Hepatocyte (in vitro differentiated cells): ENCODE measurements around the gene SLC23A2. TPM values are rescaled to one million over a fixed set of nuclear protein-coding genes. Genes with fewer than 3 reads are reported as not detected.
A peak's percentile ranks its signal among the peaks of the same experiment; 100 is the strongest.

ENCODE experiments used
- DNase-seq: peaks from one replicate; pipeline ENCODE4 v3.0.0-alpha.2; 2016; ENCODE audit warnings: low spot score
- H2AFZ ChIP-seq: fragments of 200-600 bp; sonication (generic); 2 replicates; pipeline ENCODE4 v1.6.0; 2016; ENCODE audit warnings: antibody characterized with exemption, mild to moderate bottlenecking
- H3K27ac ChIP-seq: fragments of 200-600 bp; sonication (generic); 2 replicates; pipeline ENCODE4 v1.5.1; 2016; ENCODE audit warnings: mild to moderate bottlenecking
- H3K27me3 ChIP-seq: fragments of 200-600 bp; sonication (generic); 2 replicates; pipeline ENCODE4 v1.6.1; 2016
- H3K36me3 ChIP-seq: fragments of 200-600 bp; sonication (generic); replicated peaks from 2 replicates; pipeline ENCODE4 v1.5.1; 2016; ENCODE audit warnings: low read depth; ENCODE audit not compliant: insufficient read depth
- H3K4me1 ChIP-seq: fragments of 200-600 bp; sonication (generic); 2 replicates; pipeline ENCODE4 v1.5.1; 2016; ENCODE audit warnings: mild to moderate bottlenecking, moderate library complexity; ENCODE audit not compliant: insufficient read depth
- H3K4me2 ChIP-seq: fragments of 200-600 bp; sonication (generic); 2 replicates; pipeline ENCODE4 v1.6.0; 2016
- H3K4me3 ChIP-seq: fragments of 200-600 bp; sonication (generic); 2 replicates; pipeline ENCODE4 v1.5.1; 2016; ENCODE audit warnings: mild to moderate bottlenecking
- H3K79me2 ChIP-seq: fragments of 200-600 bp; sonication (generic); 2 replicates; pipeline ENCODE4 v1.6.0; 2017; ENCODE audit warnings: mild to moderate bottlenecking
- H3K9me2 ChIP-seq: fragments of 200-600 bp; sonication (generic); replicated peaks from 2 replicates; pipeline ENCODE4 v1.6.0; 2017; ENCODE audit warnings: mild to moderate bottlenecking; ENCODE audit not compliant: insufficient read depth
- H3K9me3 ChIP-seq: fragments of 200-600 bp; sonication (generic); 2 replicates; pipeline ENCODE4 v1.5.1; 2016; ENCODE audit warnings: low read depth, mild to moderate bottlenecking
- H4K20me1 ChIP-seq: fragments of 200-600 bp; sonication (generic); 2 replicates; pipeline ENCODE4 v1.6.0; 2016; ENCODE audit warnings: mild to moderate bottlenecking; ENCODE audit not compliant: insufficient read depth, poor library complexity, severe bottlenecking
- CTCF ChIP-seq: fragments of 200-600 bp; sonication (generic); IDR thresholded peaks from 2 replicates; pipeline ENCODE4 v1.5.1; 2016; ENCODE audit warnings: antibody characterized with exemption, mild to moderate bottlenecking; ENCODE audit not compliant: poor library complexity
- EZH2 ChIP-seq: fragments of 200-600 bp; sonication (generic); IDR thresholded peaks from 2 replicates; pipeline ENCODE4 v1.6.1; 2016; ENCODE audit warnings: antibody characterized with exemption, mild to moderate bottlenecking, borderline replicate concordance
- EZH2phosphoT487 ChIP-seq: fragments of 200-600 bp; sonication (generic); IDR thresholded peaks from one replicate; pipeline ENCODE4 v1.6.1; 2018; ENCODE audit warnings: antibody characterized with exemption, mild to moderate bottlenecking, low read depth, moderate library complexity; ENCODE audit not compliant: unreplicated experiment, severe bottlenecking
- WGBS: methylation state at CpG from one replicate; pipeline ENCODE4 v1.1.6; 2016; ENCODE audit warnings: low lambda C conversion rate; ENCODE audit errors: missing lambda C conversion rate; 5-methylcytosine and 5-hydroxymethylcytosine counted together
- polyA plus RNA-seq: library from polyadenylated mRNA; unstranded; fragments of >200 nt; fragmentation: Nextera tagmentation; extraction: Ambion mirVana; gene quantifications from 2 replicates; pipeline ENCODE4 v1.2.1, GENCODE V29; 2016
- total RNA-seq: library from RNA; depleted of rRNA; stranded (reverse); fragments of >200 nt; gene quantifications from 2 replicates; pipeline ENCODE4 v1.2.3, GENCODE V29; 2014

SLC23A2 gene
- total and polyA plus RNA-seq, 2 experiments from 2014 or later, result 8.2 to 13.3 TPM

- Histone ChIP-seq H3K4me3 (no peak overlapping the region), H3K36me3 (no peaks in the 10 kb centered on the region), H3K4me1 (no peaks in the 10 kb centered on the region), H2AFZ (no peak overlapping the region), H3K9me3 (no peaks in the 10 kb centered on the region), H3K79me2 (no peaks in the 10 kb centered on the region), H3K9me2 (no peaks in the 10 kb centered on the region), H3K27me3 (no peaks in the 10 kb centered on the region), H4K20me1 (no peaks in the 10 kb centered on the region), H3K27ac (no peak overlapping the region), H3K4me2 (no peak overlapping the region)
- TF ChIP-seq EZH2phosphoT487, result no peak
- no peak for TF ChIP-seq CTCF
- no peak for TF ChIP-seq EZH2
- DNase-seq, result peak; percentile 13
- WGBS, result 56% methylated on average over 3 of the region's 3 CpGs
These were observed 40.1 kb upstream of the SLC23A2 start for GRCh38 chr20:5041433-5041832.

- Histone ChIP-seq H3K36me3 (no peaks in the 10 kb centered on the region), H3K4me3 (no peak overlapping the region), H3K27ac (no peak overlapping the region), H3K27me3 (no peaks in the 10 kb centered on the region), H3K4me1 (no peaks in the 10 kb centered on the region), H4K20me1 (no peaks in the 10 kb centered on the region), H3K9me3 (no peaks in the 10 kb centered on the region), H3K9me2 (no peaks in the 10 kb centered on the region), H3K79me2 (no peaks in the 10 kb centered on the region), H2AFZ (no peak overlapping the region), H3K4me2 (no peak overlapping the region)
- WGBS, result 88% methylated on average over 4 of the region's 4 CpGs
- TF ChIP-seq EZH2phosphoT487, result no peak
- TF ChIP-seq CTCF, result no peak
- no peak for TF ChIP-seq EZH2
- DNase-seq, result no peak
These were observed 39.0 kb upstream of the SLC23A2 start for GRCh38 chr20:5040345-5040744.

GRCh38 chr20:5039889-5040288, 38.6 kb upstream of the SLC23A2 start:
- Histone ChIP-seq H3K27me3 (no peaks in the 10 kb centered on the region), H3K9me3 (no peaks in the 10 kb centered on the region), H3K27ac (no peak overlapping the region), H3K4me1 (no peaks in the 10 kb centered on the region), H3K4me2 (no peak overlapping the region), H3K79me2 (no peaks in the 10 kb centered on the region), H4K20me1 (no peaks in the 10 kb centered on the region), H3K36me3 (no peaks in the 10 kb centered on the region), H3K4me3 (no peak overlapping the region), H2AFZ (no peak overlapping the region), H3K9me2 (no peaks in the 10 kb centered on the region)
- TF ChIP-seq CTCF (no peak), EZH2phosphoT487 (no peak), EZH2 (no peak)
- WGBS, result 79% methylated on average over 1 of the region's 1 CpG
- DNase-seq, result no peak

GRCh38 chr20:5039255-5039657, 37.9 kb upstream of the SLC23A2 start:
- no peak for DNase-seq
- no peaks in the 10 kb centered on the region for H3K79me2 ChIP-seq
- WGBS, result 90% methylated on average over 8 of the region's 8 CpGs

More at GRCh38 chr20:5039255-5039657, 37.9 kb upstream of the SLC23A2 start:
- Histone ChIP-seq H3K9me2 (no peaks in the 10 kb centered on the region), H4K20me1 (no peaks in the 10 kb centered on the region), H3K27ac (no peak overlapping the region), H3K4me2 (no peak overlapping the region), H2AFZ (no peak overlapping the region), H3K36me3 (no peaks in the 10 kb centered on the region), H3K4me1 (no peaks in the 10 kb centered on the region), H3K27me3 (no peaks in the 10 kb centered on the region), H3K4me3 (no peak overlapping the region), H3K9me3 (no peaks in the 10 kb centered on the region)
- TF ChIP-seq CTCF (no peak), EZH2phosphoT487 (no peak)
